ENCODE data around the gene FAM204A.

The FAM204A gene

GRCh38 chr10:118330295-118331076, 11.6 kb downstream of the FAM204A start:
- no peak for TF ChIP-seq CTCF (IDR thresholded peaks at IDR 0.05)
- Mint-ChIP-seq H3K27ac (no peak overlapping the region), H3K4me3 (no peak overlapping the region), H3K9me3 (no peaks in the 10 kb centered on the region), H3K36me3 (ENCODE audit: low read depth) (peaks cover 51% of the 10 kb centered on the region), H3K27me3 (ENCODE audit: low read depth, poor library complexity) (no peaks in the 10 kb centered on the region), H3K4me1 (no peaks in the 10 kb centered on the region)
- DNase-seq, result no peak

- Mint-ChIP-seq H3K36me3 (ENCODE audit: low read depth) (peaks cover 39% of the 10 kb centered on the region), H3K27ac (no peak overlapping the region), H3K4me3 (no peak overlapping the region), H3K9me3 (no peaks in the 10 kb centered on the region), H3K4me1 (no peaks in the 10 kb centered on the region), H3K27me3 (ENCODE audit: low read depth, poor library complexity) (no peaks in the 10 kb centered on the region)
- DNase-seq, result no peak
- TF ChIP-seq CTCF (IDR thresholded peaks at IDR 0.05), result no peak
Observed at GRCh38 chr10:118324140-118324539, 18.0 kb downstream of the FAM204A start.

- no peak for DNase-seq
- Mint-ChIP-seq H3K4me3 (no peak overlapping the region), H3K9me3 (no peaks in the 10 kb centered on the region), H3K27me3 (ENCODE audit: low read depth, poor library complexity) (no peaks in the 10 kb centered on the region), H3K27ac (peak overlapping the region; percentile 19), H3K36me3 (ENCODE audit: low read depth) (peaks cover 22% of the 10 kb centered on the region), H3K4me1 (no peaks in the 10 kb centered on the region)
- no peak for TF ChIP-seq CTCF (IDR thresholded peaks at IDR 0.05)
Observed at GRCh38 chr10:118321724-118322575, 20.2 kb downstream of the FAM204A start.

GRCh38 chr10:118315629-118316028, 26.5 kb downstream of the FAM204A start:
- Mint-ChIP-seq H3K27ac (no peak overlapping the region), H3K9me3 (no peaks in the 10 kb centered on the region), H3K4me3 (no peak overlapping the region), H3K4me1 (no peaks in the 10 kb centered on the region), H3K36me3 (ENCODE audit: low read depth) (peaks cover 30% of the 10 kb centered on the region), H3K27me3 (ENCODE audit: low read depth, poor library complexity) (no peaks in the 10 kb centered on the region)
- no peak for DNase-seq
- TF ChIP-seq CTCF (IDR thresholded peaks at IDR 0.05), result no peak

- no peak for TF ChIP-seq CTCF (IDR thresholded peaks at IDR 0.05)
- Mint-ChIP-seq H3K4me1 (no peaks in the 10 kb centered on the region), H3K27ac (no peak overlapping the region), H3K9me3 (no peaks in the 10 kb centered on the region), H3K4me3 (no peak overlapping the region), H3K27me3 (ENCODE audit: low read depth, poor library complexity) (no peaks in the 10 kb centered on the region), H3K36me3 (ENCODE audit: low read depth) (peaks cover 32% of the 10 kb centered on the region)
- no peak for DNase-seq
Observed at GRCh38 chr10:118314882-118315281, 27.2 kb downstream of the FAM204A start.

All from nephron progenitor cell (in vitro differentiated cells).